ENCODE results near the gene ERP29. TPM values are rescaled to one million over a fixed set of nuclear protein-coding genes. Genes with fewer than 3 reads are reported as not detected.
"Not testable (repeated sequence)": the region's sequence is repeated elsewhere in the genome, so short reads cannot be mapped to it uniquely, and the experiment has no call there.

Gene ERP29
- polyA plus RNA-seq, 12 donors = 61.6 to 105 (median 67.6) TPM; not detected in 1

GRCh38 chr12:111997300-111997699 lies 15.9 kb upstream of the ERP29 start:
- DNase-seq = no peak

- DNase-seq = no peak
Observed at GRCh38 chr12:111998015-111998414, 15.2 kb upstream of the ERP29 start.

GRCh38 chr12:111999129-111999528 lies 14.1 kb upstream of the ERP29 start:
- not testable (repeated sequence) for DNase-seq

GRCh38 chr12:112000820-112001219 lies 12.4 kb upstream of the ERP29 start:
- DNase-seq = no peak

- no peak for DNase-seq
Observed at GRCh38 chr12:112001576-112001975, 11.7 kb upstream of the ERP29 start.

GRCh38 chr12:112004041-112004440 lies 9.2 kb upstream of the ERP29 start:
- no peak for DNase-seq

- no peak for DNase-seq
Observed at GRCh38 chr12:112005419-112006395, 7.5 kb upstream of the ERP29 start.

- no peak for DNase-seq
Observed at GRCh38 chr12:112007945-112008344, 5.3 kb upstream of the ERP29 start.

GRCh38 chr12:112008918-112009317 lies 4.3 kb upstream of the ERP29 start:
- no peak for DNase-seq

GRCh38 chr12:112009596-112009995 lies 3.6 kb upstream of the ERP29 start:
- not testable (repeated sequence) for DNase-seq

- DNase-seq = no peak
Observed at GRCh38 chr12:112010415-112011344, 2.5 kb upstream of the ERP29 start.

GRCh38 chr12:112011685-112012084 lies 1.5 kb upstream of the ERP29 start:
- no peak for DNase-seq

- DNase-seq = peak; percentile 38
Observed at GRCh38 chr12:112013601-112014402, 576 bp downstream of the ERP29 start.

- DNase-seq = no peak
Observed at GRCh38 chr12:112015938-112016337, 2.7 kb downstream of the ERP29 start.

- no peak for DNase-seq
Observed at GRCh38 chr12:112017041-112017440, 3.8 kb downstream of the ERP29 start.

- no peak for DNase-seq
Observed at GRCh38 chr12:112018571-112019237, 5.5 kb downstream of the ERP29 start.

GRCh38 chr12:112020947-112021457 lies 7.8 kb downstream of the ERP29 start:
- no peak for DNase-seq

GRCh38 chr12:112022241-112023016 lies 9.2 kb downstream of the ERP29 start:
- no peak for DNase-seq

GRCh38 chr12:112023759-112024396 lies 10.7 kb downstream of the ERP29 start:
- DNase-seq = no peak

Data from muscle of arm (tissue), 12 donors.